ENCODE data around the gene TBCCD1. TPM values are rescaled to one million over a fixed set of nuclear protein-coding genes. Genes with fewer than 3 reads are reported as not detected.

Gene TBCCD1
- total RNA-seq, 2 donors from 2014 or later, result 10.4 to 14.3 TPM

GRCh38 chr3:186544281-186544680, 22.9 kb downstream of the TBCCD1 start, which contains the start of gene CRYGS:
TSS of gene CRYGS (minus strand) at chr3:186544380. CDS start at chr3:186544326, 54 bp downstream.
- intact Hi-C loops (cut with DNase I), result no loop called here
- TF ChIP-seq CTCF (IDR thresholded peaks at IDR 0.05), result no peak
- H3K27me3 ChIP-seq, result no peaks in the 10 kb centered on the region
- H3K9ac ChIP-seq (ENCODE audit: low read depth in 2 of 2, low read length in 2 of 2), result no peak within 1 kb of the TSS
- no peak within 1 kb of the TSS for H3K4me3 ChIP-seq
- no peak for DNase-seq
- H3K9me3 ChIP-seq, result no peaks in the 10 kb centered on the region
- H3K4me1 ChIP-seq, result no peaks in the 10 kb centered on the region
- H3K36me3 ChIP-seq, result no peaks in the 10 kb centered on the region
- no peak within 1 kb of the TSS for H3K27ac ChIP-seq

GRCh38 chr3:186540835-186541226, 26.3 kb downstream of the TBCCD1 start:
- no peak for TF ChIP-seq CTCF (IDR thresholded peaks at IDR 0.05)
- intact Hi-C loops (cut with DNase I), result loop anchor here (2.0 kb wide), 1 partner anchor 280 kb away; no protein-coding TSS in a partner anchor

GRCh38 chr3:186540221-186540834, 26.8 kb downstream of the TBCCD1 start:
- Histone ChIP-seq H3K9ac (ENCODE audit: low read depth in 2 of 2, low read length in 2 of 2) (no peak overlapping the region), H3K4me3 (no peak overlapping the region), H3K36me3 (no peaks in the 10 kb centered on the region), H3K27me3 (no peaks in the 10 kb centered on the region), H3K9me3 (no peaks in the 10 kb centered on the region), H3K4me1 (no peaks in the 10 kb centered on the region), H3K27ac (no peak overlapping the region)
- peak; percentile 81 for DNase-seq
- peak; percentile 74 for TF ChIP-seq CTCF (IDR thresholded peaks at IDR 0.05)
- intact Hi-C loops (cut with DNase I), result loop anchor here (2.0 kb wide), 1 partner anchor 280 kb away; no protein-coding TSS in a partner anchor

More at GRCh38 chr3:186540835-186541226, 26.3 kb downstream of the TBCCD1 start:
- no peak for DNase-seq
- Histone ChIP-seq H3K4me1 (no peaks in the 10 kb centered on the region), H3K27ac (no peak overlapping the region), H3K27me3 (no peaks in the 10 kb centered on the region), H3K9ac (ENCODE audit: low read depth in 2 of 2, low read length in 2 of 2) (no peak overlapping the region), H3K36me3 (no peaks in the 10 kb centered on the region), H3K4me3 (no peak overlapping the region), H3K9me3 (no peaks in the 10 kb centered on the region)

GRCh38 chr3:186538779-186539178, 28.4 kb downstream of the TBCCD1 start:
- Histone ChIP-seq H3K4me1 (no peaks in the 10 kb centered on the region), H3K27ac (no peak overlapping the region), H3K4me3 (no peak overlapping the region), H3K27me3 (no peaks in the 10 kb centered on the region), H3K9ac (ENCODE audit: low read depth in 2 of 2, low read length in 2 of 2) (no peak overlapping the region), H3K9me3 (no peaks in the 10 kb centered on the region), H3K36me3 (no peaks in the 10 kb centered on the region)
- no peak for DNase-seq
- no peak for TF ChIP-seq CTCF (IDR thresholded peaks at IDR 0.05)
- intact Hi-C loops (cut with DNase I), result loop anchor here (5.0 kb wide), 1 partner anchor 556 kb away; no protein-coding TSS in a partner anchor

GRCh38 chr3:186536883-186537844, 30.0 kb downstream of the TBCCD1 start:
- H3K36me3 ChIP-seq, result no peaks in the 10 kb centered on the region
- H3K4me1 ChIP-seq, result no peaks in the 10 kb centered on the region
- no peak overlapping the region for H3K9ac ChIP-seq (ENCODE audit: low read depth in 2 of 2, low read length in 2 of 2)
- DNase-seq, result no peak
- TF ChIP-seq CTCF (IDR thresholded peaks at IDR 0.05), result no peak
- H3K27me3 ChIP-seq, result no peaks in the 10 kb centered on the region
- H3K4me3 ChIP-seq, result no peak overlapping the region
- no peaks in the 10 kb centered on the region for H3K9me3 ChIP-seq
- no peak overlapping the region for H3K27ac ChIP-seq
- intact Hi-C loops (cut with DNase I), result loop anchor here (5.0 kb wide), 1 partner anchor 555 kb away; no protein-coding TSS in a partner anchor

Measured in colonic mucosa (tissue), 4 donors.